H9 (cell line): Measurements from ENCODE around the gene MBD2. TPM values are rescaled to one million over a fixed set of nuclear protein-coding genes. Genes with fewer than 3 reads are reported as not detected.

Experiments used
- DNase-seq: peaks from one replicate; pipeline ENCODE4 v3.0.0-alpha.2; 2017
- H2AFZ ChIP-seq: one replicate; pipeline ENCODE4 v1.6.1; 2013; ENCODE audit warnings: mild to moderate bottlenecking, low read length, control low read depth, moderate library complexity
- H2AK5ac ChIP-seq: 2 replicates; pipeline ENCODE4 v1.6.1; 2013; ENCODE audit warnings: low read length, control low read depth, mixed read lengths; ENCODE audit not compliant: insufficient read length
- H2BK120ac ChIP-seq: one replicate; pipeline ENCODE4 v1.6.1; 2013; ENCODE audit warnings: low read depth, mild to moderate bottlenecking, low read length, control low read depth, inconsistent platforms; ENCODE audit not compliant: poor library complexity, severe bottlenecking
- H2BK12ac ChIP-seq: 2 replicates; pipeline ENCODE4 v1.6.1; 2013; ENCODE audit warnings: low read length, control low read depth, mixed read lengths, low read depth; ENCODE audit not compliant: insufficient read length
- H2BK15ac ChIP-seq: 2 replicates; pipeline ENCODE4 v1.6.1; 2013; ENCODE audit warnings: low read depth, low read length, control low read depth
- H2BK20ac ChIP-seq: one replicate; pipeline ENCODE4 v1.6.1; 2013; ENCODE audit warnings: low read depth, mild to moderate bottlenecking, low read length, control low read depth, inconsistent platforms; ENCODE audit not compliant: poor library complexity, severe bottlenecking
- H2BK5ac ChIP-seq: 2 replicates; pipeline ENCODE4 v1.6.1; 2013; ENCODE audit warnings: low read length, control low read depth, mixed read lengths; ENCODE audit not compliant: insufficient read length
- H3K14ac ChIP-seq: 2 replicates; pipeline ENCODE4 v1.6.1; 2013; ENCODE audit warnings: low read length, control low read depth; ENCODE audit not compliant: insufficient read depth
- H3K18ac ChIP-seq: 2 replicates; pipeline ENCODE4 v1.6.1; 2013; ENCODE audit warnings: low read depth, mild to moderate bottlenecking, mixed read lengths, low read length, control low read depth; ENCODE audit not compliant: insufficient read length
- H3K23ac ChIP-seq: 2 replicates; pipeline ENCODE4 v1.6.1; 2013; ENCODE audit warnings: low read length, control low read depth, mixed read lengths, low read depth; ENCODE audit not compliant: insufficient read length
- H3K23me2 ChIP-seq: 2 replicates; pipeline ENCODE4 v1.6.1; 2013; ENCODE audit warnings: low read depth, mild to moderate bottlenecking, mixed read lengths, low read length, control low read depth; ENCODE audit not compliant: insufficient read length, poor library complexity, severe bottlenecking
- H3K27ac ChIP-seq: 2 replicates; pipeline ENCODE4 v1.5.1; 2013; ENCODE audit warnings: low read length, control low read depth, mixed read lengths, low read depth; ENCODE audit not compliant: insufficient read length
- H3K27me3 ChIP-seq: 2 replicates; pipeline ENCODE4 v1.6.1; 2013; ENCODE audit warnings: low read length, control low read depth, inconsistent platforms; ENCODE audit not compliant: insufficient read depth
- H3K4ac ChIP-seq: 2 replicates; pipeline ENCODE4 v1.6.1; 2013; ENCODE audit warnings: low read depth, mild to moderate bottlenecking, control low read depth, inconsistent platforms, low read length, moderate library complexity
- H3K4me1 ChIP-seq: 2 replicates; pipeline ENCODE4 v1.6.1; 2013; ENCODE audit warnings: low read length, control low read depth, inconsistent platforms; ENCODE audit not compliant: insufficient read depth
- H3K4me2 ChIP-seq: 2 replicates; pipeline ENCODE4 v1.6.1; 2013; ENCODE audit warnings: low read length, control low read depth, mixed read lengths; ENCODE audit not compliant: insufficient read length, insufficient read depth
- H3K56ac ChIP-seq: 2 replicates; pipeline ENCODE4 v1.6.1; 2013; ENCODE audit warnings: low read depth, mild to moderate bottlenecking, mixed read lengths, low read length, control low read depth; ENCODE audit not compliant: insufficient read length
- H3K79me1 ChIP-seq: 2 replicates; pipeline ENCODE4 v1.6.1; 2013; ENCODE audit warnings: low read depth, mild to moderate bottlenecking, moderate library complexity, low read length, control low read depth, inconsistent platforms; ENCODE audit not compliant: insufficient read depth, poor library complexity, severe bottlenecking
- H3K79me2 ChIP-seq: 2 replicates; pipeline ENCODE4 v1.6.1; 2013; ENCODE audit warnings: low read length, control low read depth, inconsistent platforms; ENCODE audit not compliant: insufficient read depth
- H3K9ac ChIP-seq: 2 replicates; pipeline ENCODE4 v1.6.1; 2013; ENCODE audit warnings: low read length, control low read depth, mixed read lengths; ENCODE audit not compliant: insufficient read length; ENCODE audit errors: extremely low read depth
- H3K9me3 ChIP-seq: one replicate; pipeline ENCODE4 v1.6.1; 2013; ENCODE audit warnings: low read depth, low read length, inconsistent platforms; ENCODE audit not compliant: control insufficient read depth
- H3T11ph ChIP-seq: one replicate; pipeline ENCODE4 v1.6.1; 2013; ENCODE audit warnings: mild to moderate bottlenecking, low read length, control low read depth, inconsistent platforms
- H4K20me1 ChIP-seq: one replicate; pipeline ENCODE4 v1.6.1; 2013; ENCODE audit not compliant: control insufficient read depth, insufficient read length, insufficient read depth
- H4K5ac ChIP-seq: 2 replicates; pipeline ENCODE4 v1.6.1; 2013; ENCODE audit warnings: low read depth, mild to moderate bottlenecking, mixed read lengths, low read length, control low read depth; ENCODE audit not compliant: insufficient read length
- H4K8ac ChIP-seq: replicated peaks from 2 replicates; pipeline ENCODE4 v1.6.1; 2013; ENCODE audit warnings: low read length, control low read depth, mixed read lengths, low read depth; ENCODE audit not compliant: insufficient read length
- H4K91ac ChIP-seq: 2 replicates; pipeline ENCODE4 v1.6.1; 2013; ENCODE audit warnings: low read depth, mild to moderate bottlenecking, moderate library complexity, mixed read lengths, low read length, control low read depth; ENCODE audit not compliant: insufficient read length
- H3K27ac Mint-ChIP-seq, 3 experiments: 2 replicates in 2 of 3; 3 replicates in 1 of 3; pipeline ENCODE4 v1.8.0; 2020 to 2021; ENCODE audit warnings: mixed read lengths in 3 of 3, mild to moderate bottlenecking in 1 of 3, moderate library complexity in 1 of 3
- H3K27me3 Mint-ChIP-seq: 2 replicates; pipeline ENCODE4 v1.8.0; 2021; ENCODE audit warnings: low read depth, mild to moderate bottlenecking, moderate library complexity, mixed read lengths
- H3K36me3 Mint-ChIP-seq, 3 experiments: 2 replicates in 2 of 3; 3 replicates in 1 of 3; pipeline ENCODE4 v1.8.0; 2020 to 2021; ENCODE audit warnings: low read depth in 3 of 3, mixed read lengths in 3 of 3; ENCODE audit not compliant: insufficient read depth in 1 of 3
- H3K4me1 Mint-ChIP-seq, 2 experiments: 2 replicates each; pipeline ENCODE4 v1.8.0; 2020; ENCODE audit warnings: mixed read lengths in 2 of 2
- H3K4me3 Mint-ChIP-seq, 2 experiments: 2 replicates in 1 of 2; 3 replicates in 1 of 2; pipeline ENCODE4 v1.8.0; 2020 to 2021; ENCODE audit warnings: mild to moderate bottlenecking in 2 of 2, mixed read lengths in 2 of 2, moderate library complexity in 1 of 2
- H3K9me3 Mint-ChIP-seq, 2 experiments: 2 replicates in 1 of 2; 3 replicates in 1 of 2; pipeline ENCODE4 v1.8.0; 2020; ENCODE audit warnings: mild to moderate bottlenecking in 2 of 2, mixed read lengths in 2 of 2, moderate library complexity in 1 of 2
- CTCF ChIP-seq: fragments of 200-600 bp; sonication (generic); conservative IDR thresholded peaks from 3 replicates; pipeline ENCODE4 v1.8.0; 2021; ENCODE audit warnings: antibody characterized with exemption, mild to moderate bottlenecking
- WGBS: extraction: QIAGEN DNeasy Blood & Tissue Kit; methylation state at CpG from one replicate; pipeline ENCODE4 v1.1.7; 2013; ENCODE audit warnings: missing lambda C conversion rate, low lambda C conversion rate, mixed read lengths; ENCODE audit not compliant: insufficient read length; ENCODE audit errors: extremely low coverage; 5-methylcytosine and 5-hydroxymethylcytosine counted together
- total RNA-seq: library from RNA; stranded (reverse); gene quantifications from 2 replicates; pipeline ENCODE4 v1.2.1, GENCODE V29; 2021

The MBD2 gene
- total RNA-seq, 1 experiment from 2014 or later: 34.0 TPM

DNA sequence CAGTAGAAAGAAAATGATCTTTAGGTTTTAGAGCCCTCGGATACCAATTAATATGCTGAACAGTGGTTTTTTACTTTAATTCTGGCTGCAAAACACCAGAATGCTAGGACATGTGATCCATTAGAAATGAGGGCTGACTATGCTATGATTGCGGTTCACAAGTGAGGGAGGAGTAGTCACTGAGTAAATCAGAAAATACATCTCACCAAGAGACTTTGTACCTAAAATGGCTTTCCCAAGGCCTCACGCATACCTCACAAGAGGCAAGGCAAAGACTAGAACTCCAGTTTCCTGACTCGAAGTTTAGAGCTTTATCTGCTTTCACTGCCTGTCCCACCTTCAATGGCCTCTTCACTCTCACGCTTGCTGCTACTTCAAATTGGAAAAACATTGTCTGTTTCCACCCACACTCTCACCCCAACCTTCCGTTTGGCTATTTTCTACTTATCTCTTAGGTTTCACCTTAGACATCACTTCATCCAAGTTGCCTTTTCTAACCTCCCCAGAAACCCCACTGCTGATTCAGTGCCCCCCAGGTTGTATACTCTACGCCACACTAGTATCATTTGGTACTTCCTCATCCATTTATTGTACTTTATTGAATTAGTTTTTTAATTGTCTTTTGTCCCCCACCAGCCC is 5.1 kb upstream of the MBD2 start:
- TF ChIP-seq CTCF: no peak
- DNase-seq: no peak
- H3K14ac ChIP-seq: no peak overlapping the region
- no peaks in the 10 kb centered on the region for H4K20me1 ChIP-seq
- no peak overlapping the region for H3K4ac ChIP-seq
- no peaks in the 10 kb centered on the region for H3K4me1 ChIP-seq
- H2BK120ac ChIP-seq: no peak overlapping the region
- no peak overlapping the region for H3K4me2 ChIP-seq
- no peak overlapping the region for H3K18ac ChIP-seq
- H2AFZ ChIP-seq: no peak overlapping the region
- no peak overlapping the region for H4K5ac ChIP-seq
- H3K23ac ChIP-seq: no peak overlapping the region
- no peak overlapping the region for H4K8ac ChIP-seq
- H4K91ac ChIP-seq: no peak overlapping the region
- H3K79me1 ChIP-seq: no peaks in the 10 kb centered on the region
- H3K9ac ChIP-seq: no peak overlapping the region
- no peak overlapping the region for H2BK12ac ChIP-seq
- WGBS: no CpG with 5 or more reads among the region's 7 CpGs
- H3K9me3 ChIP-seq: no peaks in the 10 kb centered on the region
- H3K27me3 ChIP-seq: no peaks in the 10 kb centered on the region
- H3T11ph ChIP-seq: no peak overlapping the region
- H2BK5ac ChIP-seq: no peak overlapping the region
- H3K27me3 Mint-ChIP-seq: no peaks in the 10 kb centered on the region; the same call in 1 of the 2 replicates
- no peaks in the 10 kb centered on the region for H3K79me2 ChIP-seq
- no peaks in the 10 kb centered on the region for H3K9me3 Mint-ChIP-seq
- H3K4me1 Mint-ChIP-seq: peaks cover 18 to 24% of the 10 kb centered on the region in 2 experiments
- H3K23me2 ChIP-seq: no peaks in the 10 kb centered on the region
- peak overlapping the region in 1 of 3 experiments; percentile 47; a peak in 3 of 7 replicates for H3K27ac Mint-ChIP-seq
- H2BK15ac ChIP-seq: no peak overlapping the region
- no peak overlapping the region for H2AK5ac ChIP-seq
- H3K27ac ChIP-seq: no peak overlapping the region
- no peaks in the 10 kb centered on the region for H3K36me3 Mint-ChIP-seq
- H2BK20ac ChIP-seq: no peak overlapping the region
- H3K4me3 Mint-ChIP-seq: no peak overlapping the region
- no peak overlapping the region for H3K56ac ChIP-seq
